A549 (cell line): ENCODE results near the gene STARD6. TPM values are rescaled to one million over a fixed set of nuclear protein-coding genes. Genes with fewer than 3 reads are reported as not detected.
A peak's percentile ranks its signal among the peaks of the same experiment; 100 is the strongest.

Experiments used
- ATAC-seq, 2 experiments: fragments of 200-7000 bp in 1 of 2; fragments of >200 bp in 1 of 2; cut with Nextera tagmentation in 1 of 2; cut with Tn5 transposase in 1 of 2; 3 replicates each; pipeline versions ENCODE4 v1.8.0 to v1.9.1; 2018 to 2020; ENCODE audit warnings: mild to moderate bottlenecking in 1 of 2, moderate library complexity in 1 of 2
- CTCF ChIA-PET: fragments of 300-600 bp; sonication (Branson Sonifier 250); formaldehyde crosslinking; extraction: SDS; loops from one replicate; lab custom pipeline; 2021; ENCODE audit warnings: antibody characterized with exemption, inconsistent platforms; lab: Yijun Ruan, JAX
- POLR2A ChIA-PET: fragments of 350-600 bp; formaldehyde crosslinking; extraction: SDS; loops from one replicate; lab custom pipeline; 2021; ENCODE audit warnings: antibody characterized with exemption, inconsistent platforms; lab: Yijun Ruan, JAX
- DNase-seq, 2 experiments: peaks; one replicate each; pipeline versions ENCODE4 v3.0.0 to v3.0.0-alpha.2; 2011 to 2016; ENCODE audit warnings: low read depth in 1 of 2, low spot score in 1 of 2
- FAIRE-seq: peaks from 2 replicates; lab custom pipeline; 2011; peaks lifted over from hg19 to GRCh38; lab: Jason Lieb, UNC
- H3K27ac ChIP-seq, 2 experiments: fragments of >200 bp; sonication (Bioruptor Twin); formaldehyde crosslinking; 3 replicates each; pipeline ENCODE4 v1.5.1; 2016 to 2017
- H3K4me1 ChIP-seq: fragments of >200 bp; sonication (Bioruptor Twin); formaldehyde crosslinking; 3 replicates; pipeline ENCODE4 v1.6.1; 2016
- H3K4me2 ChIP-seq: fragments of >200 bp; sonication (Bioruptor Twin); formaldehyde crosslinking; 3 replicates; pipeline ENCODE4 v1.6.1; 2016
- H3K4me3 ChIP-seq: fragments of >200 bp; sonication (Bioruptor Twin); formaldehyde crosslinking; 3 replicates; pipeline ENCODE4 v1.5.1; 2016
- H3K9me3 ChIP-seq: fragments of >200 bp; sonication (Bioruptor Twin); formaldehyde crosslinking; 3 replicates; pipeline ENCODE4 v1.6.1; 2016
- BHLHE40 ChIP-seq: IDR thresholded peaks from 2 replicates; pipeline ENCODE4 v1.6.1; 2012; ENCODE audit warnings: low read depth, low read length, inconsistent platforms
- CEBPB ChIP-seq, 2 experiments: fragments of >200 bp in 1 of 2; sonication (Bioruptor Twin) in 1 of 2; formaldehyde crosslinking in 1 of 2; IDR thresholded peaks; 2 replicates each; pipeline ENCODE4 v1.6.1; 2012 to 2016
- EHMT2 ChIP-seq: fragments of 200-600 bp; sonication (generic); IDR thresholded peaks from 2 replicates; pipeline ENCODE4 v1.6.1; 2016; ENCODE audit warnings: antibody characterized with exemption, low read depth, mild to moderate bottlenecking, moderate library complexity
- ELK1 ChIP-seq: fragments of 150-350 bp; IDR thresholded peaks from 2 replicates; pipeline ENCODE4 v1.6.1; 2014; ENCODE audit warnings: low read depth, mild to moderate bottlenecking, low read length
- FOSB ChIP-seq: fragments of 250-450 bp; sonication (Bioruptor Pico); IDR thresholded peaks from 2 replicates; pipeline ENCODE4 v1.5.0; 2020; ENCODE audit warnings: mild to moderate bottlenecking, moderate library complexity
- FOSL2 ChIP-seq, 2 experiments: fragments of 450-650 bp in 1 of 2; fragments of >200 bp in 1 of 2; sonication (Bioruptor Twin) in 1 of 2; formaldehyde crosslinking; IDR thresholded peaks; 2 replicates each; pipeline versions ENCODE4 v1.5.0 to v1.6.1; 2016 to 2020; ENCODE audit warnings: mild to moderate bottlenecking in 1 of 2, moderate library complexity in 1 of 2
- GATA3 ChIP-seq: IDR thresholded peaks from 2 replicates; pipeline ENCODE4 v1.6.1; 2012; ENCODE audit warnings: borderline replicate concordance
- HDAC2 ChIP-seq: fragments of 200-600 bp; sonication (generic); IDR thresholded peaks from 2 replicates; pipeline ENCODE4 v1.6.1; 2016
- HEYL ChIP-seq: fragments of 250-450 bp; sonication (Bioruptor Pico); IDR thresholded peaks from 2 replicates; pipeline ENCODE4 v1.8.0; 2021; ENCODE audit warnings: mild to moderate bottlenecking, moderate library complexity
- HOXB13 ChIP-seq: fragments of 250-450 bp; sonication (Bioruptor Pico); IDR thresholded peaks from 2 replicates; pipeline ENCODE4 v1.5.0; 2020; ENCODE audit warnings: low read depth, mild to moderate bottlenecking, moderate library complexity
- JUN ChIP-seq, 2 experiments: fragments of >200 bp; sonication (Bioruptor Twin); formaldehyde crosslinking; IDR thresholded peaks; 2 replicates in 1 of 2; 3 replicates in 1 of 2; pipeline ENCODE4 v1.6.1; 2016 to 2017
- KDM1A ChIP-seq: fragments of 200-600 bp; sonication (generic); IDR thresholded peaks from 2 replicates; pipeline ENCODE4 v1.6.1; 2016; ENCODE audit warnings: low read depth, mild to moderate bottlenecking
- KDM5A ChIP-seq: fragments of 200-600 bp; sonication (generic); IDR thresholded peaks from 2 replicates; pipeline ENCODE4 v1.6.1; 2016; ENCODE audit warnings: antibody characterized with exemption, mild to moderate bottlenecking
- MAFK ChIP-seq: fragments of 450-650 bp; IDR thresholded peaks from 2 replicates; pipeline ENCODE4 v1.6.1; 2014; ENCODE audit not compliant: partially characterized antibody
- MAX ChIP-seq: IDR thresholded peaks from 2 replicates; pipeline ENCODE4 v1.6.1; 2012
- MYC ChIP-seq: IDR thresholded peaks from 2 replicates; pipeline ENCODE4 v1.6.1; 2012; ENCODE audit warnings: mild to moderate bottlenecking, inconsistent platforms, low read length, improper control_type of control experiment, borderline replicate concordance
- NFE2L2 ChIP-seq: fragments of 150-350 bp; conservative IDR thresholded peaks from 2 replicates; pipeline ENCODE4 v1.6.1; 2014; ENCODE audit warnings: low read length
- POLR2A ChIP-seq: IDR thresholded peaks from 2 replicates; pipeline ENCODE4 v1.6.1; 2012; ENCODE audit warnings: mild to moderate bottlenecking, low read length
- POLR2AphosphoS2 ChIP-seq: conservative IDR thresholded peaks from 2 replicates; pipeline ENCODE4 v1.6.1; 2012; ENCODE audit warnings: low read length, improper control_type of control experiment, inconsistent platforms
- RAD21 ChIP-seq, 2 experiments: fragments of >200 bp in 1 of 2; sonication (Bioruptor Twin) in 1 of 2; formaldehyde crosslinking in 1 of 2; IDR thresholded peaks in 1 of 2; conservative IDR thresholded peaks in 1 of 2; 2 replicates in 1 of 2; 3 replicates in 1 of 2; pipeline ENCODE4 v1.6.1; 2012 to 2018; ENCODE audit warnings: inconsistent platforms in 1 of 2
- RARB ChIP-seq: fragments of 250-450 bp; sonication (Bioruptor Pico); IDR thresholded peaks from 2 replicates; pipeline ENCODE4 v1.8.0; 2021; ENCODE audit warnings: mild to moderate bottlenecking, moderate library complexity
- RCOR1 ChIP-seq: fragments of 150-350 bp; IDR thresholded peaks from 2 replicates; pipeline ENCODE4 v1.6.1; 2014; ENCODE audit warnings: antibody characterized with exemption, low read length, low read depth
- RFX5 ChIP-seq: fragments of 450-650 bp; IDR thresholded peaks from 2 replicates; pipeline ENCODE4 v1.7.1; 2014; ENCODE audit warnings: antibody characterized with exemption, mild to moderate bottlenecking, moderate library complexity
- TP53 ChIP-seq: fragments of 250-450 bp; sonication (Bioruptor Pico); IDR thresholded peaks from 2 replicates; pipeline ENCODE4 v1.5.0; 2021; ENCODE audit warnings: mild to moderate bottlenecking, moderate library complexity
- ZFP36 ChIP-seq: fragments of 450-650 bp; IDR thresholded peaks from 2 replicates; pipeline ENCODE4 v1.6.1; 2014; ENCODE audit warnings: borderline replicate concordance; ENCODE audit not compliant: partially characterized antibody
- ZSCAN20 ChIP-seq: fragments of 250-450 bp; sonication (Bioruptor Pico); IDR thresholded peaks from 2 replicates; pipeline ENCODE4 v1.8.0; 2022; ENCODE audit warnings: mild to moderate bottlenecking, moderate library complexity
- WGBS: methylation state at CpG from one replicate; pipeline ENCODE4 v1.1.6; 2017; ENCODE audit errors: missing lambda C conversion rate; 5-methylcytosine and 5-hydroxymethylcytosine counted together
- polyA plus RNA-seq, 4 experiments: library from polyadenylated mRNA; depleted of rRNA in 3 of 4; stranded (reverse); fragments of >200 nt; fragmentation: RNase III in 1 of 4; extraction: RNeasy Plus Mini Kit Qiagen cat#74134 plus additional on column Dnase treatment in 1 of 4; gene quantifications; 2 replicates in 3 of 4; 3 replicates in 1 of 4; pipeline ENCODE4 v1.2.3, GENCODE V29; 2011 to 2017
- TF ChIP-seq, protein P1 (sequence below): fragments of 250-450 bp; sonication (Bioruptor Pico); IDR thresholded peaks from 2 replicates; pipeline ENCODE4 v1.5.0; 2021; ENCODE audit warnings: mild to moderate bottlenecking, moderate library complexity, borderline replicate concordance

The STARD6 gene
- polyA plus RNA-seq, 2 of the 4 experiments (the other 2 are of a cell fraction) = not detected

DNA sequence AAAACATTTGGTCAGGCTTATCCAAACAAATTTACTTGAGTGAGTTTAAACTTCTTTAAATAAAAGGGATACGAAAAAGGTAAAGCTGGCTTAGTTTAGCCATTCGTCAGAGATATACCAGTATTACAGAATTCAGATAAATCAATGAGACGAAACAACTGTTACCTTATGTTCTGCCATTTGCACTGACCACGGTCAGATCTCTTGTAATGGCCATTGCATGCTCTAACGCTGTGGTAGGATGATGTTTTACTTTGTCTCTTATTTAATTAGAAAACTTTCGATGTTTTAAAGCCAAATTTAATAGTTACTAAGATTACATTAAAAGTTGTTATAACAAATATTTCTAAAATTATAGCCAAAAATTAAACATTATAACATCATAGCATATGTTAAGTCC lies 1.6 kb upstream of the STARD6 start (continued):
- TF ChIP-seq ELK1 (no peak), HEYL (CRISPR knock-in tag) (no peak), BHLHE40 (no peak), MAX (no peak), FOSL2 (IDR thresholded peaks at IDR 0.05) (no peak), FOSL2 (CRISPR knock-in tag; IDR thresholded peaks at IDR 0.05) (no peak), RAD21 (conservative IDR thresholded peaks at IDR 0.05 in 1 of 2, IDR thresholded peaks at IDR 0.05 in 1 of 2) (no peak), KDM5A (no peak), TP53 (CRISPR knock-in tag) (no peak)

GRCh38 chr18:54358495-54359040 lies 910 bp upstream of the STARD6 start:
- no peaks in the 10 kb centered on the region for H3K9me3 ChIP-seq
- ChIA-PET POLR2A (no interaction called here), CTCF (interaction anchor here (0.7 kb wide), 1 partner anchor 28 kb away, joined by 3 read pairs; no protein-coding TSS in a partner anchor)
- WGBS = 3% methylated on average over 21 of the region's 21 CpGs
- DNase-seq (peak in 1 of 2 experiments; percentile 12), ATAC-seq (peak in 1 of 2 experiments; percentile 55; a peak in 4 of 6 replicates), FAIRE-seq (no peak)
- peak overlapping the region; percentile 78 for H3K4me3 ChIP-seq
- peak overlapping the region; percentile 70 for H3K4me2 ChIP-seq
- H3K27ac ChIP-seq = peak overlapping the region; percentile 86 to 96
- H3K4me1 ChIP-seq = 0 out of 3 replicates have a peak, but pooled peaks cover 4% of the 10 kb centered on the region
- TF ChIP-seq MAFK (no peak), TP53 (CRISPR knock-in tag) (no peak), HOXB13 (CRISPR knock-in tag) (no peak), GATA3 (no peak), ZSCAN20 (CRISPR knock-in tag) (no peak), JUN (IDR thresholded peaks at IDR 0.05) (no peak)

DNA sequence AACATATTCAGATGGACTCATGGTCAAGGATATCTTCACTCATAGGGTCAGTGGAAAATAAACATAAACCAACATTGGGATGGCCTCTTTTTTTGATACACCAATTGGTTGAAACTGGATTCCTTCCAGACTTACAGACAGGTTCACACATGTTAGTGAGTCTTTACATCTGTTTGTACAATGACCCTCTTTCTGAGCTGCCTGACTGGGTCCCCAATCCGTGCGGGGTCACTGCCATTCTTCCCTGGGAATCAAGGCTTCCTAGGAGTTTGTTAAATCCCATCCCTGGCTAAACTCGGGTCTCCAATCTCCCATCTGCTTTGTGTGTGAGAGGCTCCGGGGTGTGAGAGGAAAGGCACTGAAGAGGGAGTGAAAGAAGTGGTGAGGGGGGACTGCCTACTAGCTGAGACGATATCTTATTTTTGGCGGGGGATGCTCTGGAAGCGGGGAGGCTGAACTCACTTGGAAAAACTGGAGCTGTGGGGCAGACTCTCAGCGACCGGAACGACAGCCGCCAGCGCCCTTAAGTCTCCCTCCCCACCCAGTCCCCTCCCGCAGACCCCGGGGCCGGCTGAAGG lies 487 bp downstream of the STARD6 start:
- Histone ChIP-seq H3K4me2 (peak overlapping the region; percentile 70), H3K4me3 (peak overlapping the region; percentile 78), H3K27ac (peak overlapping the region; percentile 86 to 96), H3K4me1 (0 out of 3 replicates have a peak, but pooled peaks cover 4% of the 10 kb centered on the region), H3K9me3 (no peaks in the 10 kb centered on the region)
- CTCF ChIA-PET = interaction anchor here (0.7 to 1.6 kb wide), 8 partner anchors 10 to 647 kb away, joined by 3 to 5 read pairs (median 3); no protein-coding TSS in a partner anchor
- FAIRE-seq = no peak
- no peak for DNase-seq
- 13% methylated on average over 12 of the region's 15 CpGs for WGBS
- POLR2A ChIA-PET = interaction anchor here (1.0 kb wide), 1 partner anchor 35 kb away, joined by 4 read pairs; no protein-coding TSS in a partner anchor
- TF ChIP-seq EHMT2 (no peak), ELK1 (no peak), CEBPB (IDR thresholded peaks at IDR 0.05) (no peak), ZFP36 (no peak), HOXB13 (CRISPR knock-in tag) (no peak), KDM1A (no peak), MYC (no peak), NFE2L2 (no peak), FOSB (no peak), RAD21 (conservative IDR thresholded peaks at IDR 0.05 in 1 of 2, IDR thresholded peaks at IDR 0.05 in 1 of 2) (no peak), HDAC2 (no peak), POLR2A (no peak), POLR2AphosphoS2 (no peak), RCOR1 (no peak), RFX5 (no peak), RARB (CRISPR knock-in tag) (no peak)
- TF ChIP-seq, protein P1, sequence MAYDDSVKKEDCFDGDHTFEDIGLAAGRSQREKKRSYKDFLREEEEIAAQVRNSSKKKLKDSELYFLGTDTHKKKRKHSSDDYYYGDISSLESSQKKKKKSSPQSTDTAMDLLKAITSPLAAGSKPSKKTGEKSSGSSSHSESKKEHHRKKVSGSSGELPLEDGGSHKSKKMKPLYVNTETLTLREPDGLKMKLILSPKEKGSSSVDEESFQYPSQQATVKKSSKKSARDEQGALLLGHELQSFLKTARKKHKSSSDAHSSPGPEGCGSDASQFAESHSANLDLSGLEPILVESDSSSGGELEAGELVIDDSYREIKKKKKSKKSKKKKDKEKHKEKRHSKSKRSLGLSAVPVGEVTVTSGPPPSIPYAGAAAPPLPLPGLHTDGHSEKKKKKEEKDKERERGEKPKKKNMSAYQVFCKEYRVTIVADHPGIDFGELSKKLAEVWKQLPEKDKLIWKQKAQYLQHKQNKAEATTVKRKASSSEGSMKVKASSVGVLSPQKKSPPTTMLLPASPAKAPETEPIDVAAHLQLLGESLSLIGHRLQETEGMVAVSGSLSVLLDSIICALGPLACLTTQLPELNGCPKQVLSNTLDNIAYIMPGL (CRISPR knock-in tag) = no peak
- ATAC-seq = peak; percentile 77 to 82
